ENCODE data around the gene IGLL5.

IGLL5 gene

DNA sequence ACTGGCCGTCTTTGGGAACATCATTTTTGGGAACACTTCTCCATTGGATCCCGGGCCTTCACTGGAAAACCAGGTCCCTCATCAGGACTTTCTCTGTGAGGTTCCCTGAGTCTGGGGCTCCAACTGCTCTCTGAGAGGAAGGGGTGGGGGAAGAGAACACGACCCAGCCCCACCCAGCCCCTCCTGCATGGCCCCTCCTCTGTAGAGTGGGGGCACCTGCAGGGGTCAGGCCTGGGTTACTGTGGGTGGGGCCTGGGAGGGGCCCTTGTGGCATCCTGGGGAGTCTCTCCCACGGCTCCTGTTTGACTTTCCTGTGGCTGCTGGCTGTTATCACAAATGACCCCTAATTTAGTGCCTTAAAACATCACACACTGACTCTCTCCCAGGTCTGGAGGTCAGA lies 36.3 kb downstream of the IGLL5 start:
- CTCF ChIA-PET, result no interaction called here
- Histone ChIP-seq H3K9me3 (ENCODE audit: control insufficient read depth, insufficient read depth, low read depth, low read length) (no peaks in the 10 kb centered on the region), H3K4me1 (ENCODE audit: control insufficient read depth, insufficient read depth, low read length) (no peaks in the 10 kb centered on the region)

More for the DNA sequence above, 36.3 kb downstream of the IGLL5 start:
- H3K27ac ChIP-seq (ENCODE audit: extremely low read depth, low read depth, low read length), result no peak overlapping the region
- POLR2A ChIA-PET, result no interaction called here
- H3K4me3 ChIP-seq (ENCODE audit: low read depth, low read length), result no peak overlapping the region
- TF ChIP-seq ZNF513 (tag by site-specific recombination; IDR thresholded peaks at IDR 0.05) (no peak), PRDM2 (tag by site-specific recombination; IDR thresholded peaks at IDR 0.05; ENCODE audit: borderline replicate concordance) (no peak), KLF1 (tag by site-specific recombination; IDR thresholded peaks at IDR 0.05) (peak; percentile 72), ZNF248 (tag by site-specific recombination; IDR thresholded peaks at IDR 0.05) (no peak), HOXC10 (CRISPR knock-in tag; IDR thresholded peaks at IDR 0.05) (no peak), ZNF211 (tag by site-specific recombination; IDR thresholded peaks at IDR 0.05; ENCODE audit: low read depth) (no peak), ZNF555 (tag by site-specific recombination; conservative IDR thresholded peaks at IDR 0.05) (no peak)
- TF ChIP-seq, protein P1, sequence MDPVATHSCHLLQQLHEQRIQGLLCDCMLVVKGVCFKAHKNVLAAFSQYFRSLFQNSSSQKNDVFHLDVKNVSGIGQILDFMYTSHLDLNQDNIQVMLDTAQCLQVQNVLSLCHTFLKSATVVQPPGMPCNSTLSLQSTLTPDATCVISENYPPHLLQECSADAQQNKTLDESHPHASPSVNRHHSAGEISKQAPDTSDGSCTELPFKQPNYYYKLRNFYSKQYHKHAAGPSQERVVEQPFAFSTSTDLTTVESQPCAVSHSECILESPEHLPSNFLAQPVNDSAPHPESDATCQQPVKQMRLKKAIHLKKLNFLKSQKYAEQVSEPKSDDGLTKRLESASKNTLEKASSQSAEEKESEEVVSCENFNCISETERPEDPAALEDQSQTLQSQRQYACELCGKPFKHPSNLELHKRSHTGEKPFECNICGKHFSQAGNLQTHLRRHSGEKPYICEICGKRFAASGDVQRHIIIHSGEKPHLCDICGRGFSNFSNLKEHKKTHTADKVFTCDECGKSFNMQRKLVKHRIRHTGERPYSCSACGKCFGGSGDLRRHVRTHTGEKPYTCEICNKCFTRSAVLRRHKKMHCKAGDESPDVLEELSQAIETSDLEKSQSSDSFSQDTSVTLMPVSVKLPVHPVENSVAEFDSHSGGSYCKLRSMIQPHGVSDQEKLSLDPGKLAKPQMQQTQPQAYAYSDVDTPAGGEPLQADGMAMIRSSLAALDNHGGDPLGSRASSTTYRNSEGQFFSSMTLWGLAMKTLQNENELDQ (tag by site-specific recombination; IDR thresholded peaks at IDR 0.05; ENCODE audit: low read depth), result no peak
- H3K36me3 ChIP-seq (ENCODE audit: control insufficient read depth in 2 of 2, insufficient read depth in 1 of 2, low read length in 2 of 2), result no peaks in the 10 kb centered on the region
